HG02981 (cell line): ENCODE data around the gene EIF4A3.
"Not testable (repeated sequence)": the region's sequence is repeated elsewhere in the genome, so short reads cannot be mapped to it uniquely, and the experiment has no call there.

Experiments
- ATAC-seq: cut with Tn5 transposase; IDR thresholded peaks from one replicate; pipeline ENCODE4 v1.9.1; 2021; ENCODE audit warnings: mild to moderate bottlenecking, moderate library complexity; ENCODE audit not compliant: unreplicated experiment

EIF4A3 gene

DNA sequence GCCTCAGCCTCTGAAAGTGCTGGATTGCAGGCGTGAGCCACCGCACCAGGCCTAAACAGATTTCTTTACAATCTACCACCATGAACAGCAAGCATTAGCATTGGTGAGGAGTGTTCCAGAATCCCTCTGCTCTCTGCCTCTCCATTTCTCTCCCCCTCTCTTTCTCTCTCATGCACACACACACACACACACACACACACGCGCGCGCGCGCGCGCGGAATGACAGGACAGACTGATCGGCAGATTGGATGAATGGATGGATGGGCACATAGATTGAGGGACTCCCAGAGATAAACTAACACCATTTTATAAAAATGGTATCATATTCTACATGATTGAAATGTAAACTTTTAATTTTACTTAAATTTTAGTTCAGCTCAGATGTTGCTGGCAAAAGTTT lies 26.2 kb upstream of the EIF4A3 start:
- no peak for ATAC-seq

DNA sequence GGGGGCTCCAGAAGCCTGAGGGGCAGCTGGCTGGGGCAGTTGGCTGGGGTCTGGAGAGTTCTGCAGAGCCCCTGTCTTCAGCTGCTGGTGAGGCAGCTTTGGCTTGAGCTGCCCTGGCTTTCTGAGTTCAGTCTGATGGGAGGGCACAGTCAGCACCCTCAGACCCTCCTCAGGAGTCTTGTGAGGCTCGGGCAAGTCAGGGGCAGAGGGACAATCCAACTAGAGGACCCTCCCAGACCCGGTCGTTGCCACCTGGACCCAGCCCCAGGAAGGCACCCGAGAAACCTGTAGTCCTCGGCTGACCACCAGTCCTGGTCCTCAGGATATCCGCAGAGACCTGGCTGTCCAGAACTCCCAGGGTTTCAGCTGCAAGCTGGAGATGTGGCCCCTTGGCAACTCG lies 24.8 kb upstream of the EIF4A3 start:
- ATAC-seq, result no peak

DNA sequence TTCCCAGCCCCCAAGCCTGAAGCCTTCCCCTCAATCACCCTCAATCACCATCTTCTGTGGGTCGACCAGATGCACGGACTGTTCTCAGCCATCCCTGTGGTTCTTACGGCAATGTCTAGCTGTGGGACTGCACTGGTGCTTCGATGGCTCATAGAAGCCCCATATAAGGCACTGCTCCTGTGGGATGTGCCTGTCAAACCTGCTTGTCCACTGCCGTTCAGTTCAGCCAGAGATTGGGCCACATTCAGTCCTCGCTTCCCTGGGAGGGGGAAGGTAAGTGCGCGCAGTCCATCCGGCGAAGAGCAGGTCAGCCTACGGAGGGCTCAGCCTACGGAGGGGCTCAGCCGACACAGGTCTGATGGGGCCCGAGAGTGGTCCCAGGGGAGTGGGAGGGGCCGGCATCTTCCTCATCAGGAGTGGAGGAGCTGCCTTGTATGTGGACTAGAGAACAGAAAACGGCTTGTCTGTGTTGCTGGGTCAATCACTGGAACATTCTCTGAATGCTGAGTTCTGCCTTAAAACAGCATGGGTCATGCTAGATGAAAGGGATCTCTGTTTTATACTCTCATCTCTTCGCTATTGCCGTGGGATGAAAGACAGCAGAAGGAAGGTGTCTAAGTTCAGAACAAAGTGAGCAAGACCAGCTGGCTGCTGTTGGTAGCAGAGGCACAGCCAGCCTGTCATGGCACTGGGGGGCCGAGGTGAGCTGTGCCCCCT lies 23.0 kb upstream of the EIF4A3 start, which contains the start of gene CARD14:
Gene CARD14 (plus strand): TSS at position 247 of the 717 bp plus-strand sequence. CDS start 11,409 bp downstream, outside the sequence.
- no peak for ATAC-seq

DNA sequence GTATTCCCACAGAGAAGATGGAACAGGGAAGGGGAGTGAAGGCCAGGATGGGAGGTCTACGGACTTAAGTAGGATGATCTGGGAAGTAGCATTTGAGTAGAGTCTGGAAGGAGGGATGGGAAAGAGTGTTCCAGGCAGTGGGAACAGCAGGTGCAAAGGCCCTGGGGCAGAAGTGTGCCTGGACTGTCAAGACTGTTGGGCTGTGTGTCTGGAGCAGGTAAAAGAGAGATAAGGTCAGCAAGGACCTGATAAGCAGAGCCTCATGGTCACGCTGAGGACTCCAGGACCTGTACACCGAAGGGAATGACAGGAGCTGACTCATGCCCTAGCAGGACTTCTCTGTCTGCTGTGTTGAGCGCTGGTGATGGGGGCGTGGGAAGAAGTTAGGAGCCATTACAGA lies 22.2 kb upstream of the EIF4A3 start:
- ATAC-seq, result no peak

DNA sequence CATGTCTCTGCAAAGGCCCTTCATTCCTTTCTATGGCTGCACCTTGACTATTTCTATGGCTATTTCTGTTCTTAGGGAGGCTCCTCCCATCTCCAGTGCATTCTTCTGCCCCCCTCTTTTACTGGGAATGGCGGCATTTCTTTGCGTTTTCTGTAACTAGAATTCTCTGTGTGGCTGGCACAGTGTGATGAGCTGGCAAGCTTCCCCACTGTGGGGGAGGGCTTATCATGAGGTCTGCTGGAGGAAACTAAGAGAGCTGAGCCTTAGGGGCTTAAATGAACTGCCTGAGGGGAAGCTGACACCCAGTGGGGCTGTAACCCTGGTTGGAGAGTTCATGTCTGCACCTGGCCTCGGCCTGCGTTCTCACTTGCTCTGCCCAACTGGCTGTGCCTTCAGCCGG lies 21.4 kb upstream of the EIF4A3 start:
- no peak for ATAC-seq

DNA sequence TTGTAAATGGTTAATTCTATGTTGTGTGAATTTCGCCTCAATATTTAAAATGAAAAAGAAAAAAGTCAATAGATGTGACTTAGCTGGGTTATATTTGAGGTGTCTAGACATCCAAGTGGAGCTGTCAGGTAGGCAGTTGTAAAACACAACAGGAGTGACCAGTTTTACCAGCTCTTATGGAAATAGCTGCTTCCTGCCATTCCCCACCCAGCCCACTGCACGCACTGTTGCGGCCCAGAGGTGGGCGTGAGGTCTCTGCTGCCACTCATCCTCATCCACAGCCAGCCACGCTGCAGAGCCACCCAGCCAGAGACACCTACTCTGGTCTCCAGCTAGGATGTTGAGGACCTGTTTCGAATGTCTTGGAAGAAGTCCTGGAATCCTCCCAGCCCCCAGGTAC lies 19.5 kb upstream of the EIF4A3 start:
- ATAC-seq, result no peak

DNA sequence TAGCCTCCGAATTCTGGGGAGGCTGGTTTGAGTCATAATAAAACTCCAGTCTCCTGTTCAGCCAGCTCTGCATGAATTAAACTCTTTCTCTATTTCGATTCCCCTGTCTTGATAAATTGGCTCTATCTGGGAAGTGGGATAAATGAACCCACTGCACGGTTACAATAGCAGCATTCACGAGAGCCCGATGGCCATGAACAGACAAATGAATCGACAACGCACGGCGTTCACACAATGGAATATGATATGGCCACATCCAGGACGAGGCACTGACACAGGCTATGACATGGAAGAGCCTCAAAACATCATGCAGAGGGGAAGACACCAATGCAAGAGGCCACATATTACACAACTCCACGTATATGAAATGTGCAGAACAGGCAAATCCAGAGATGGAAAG lies 17.3 kb upstream of the EIF4A3 start:
- ATAC-seq, result no peak

DNA sequence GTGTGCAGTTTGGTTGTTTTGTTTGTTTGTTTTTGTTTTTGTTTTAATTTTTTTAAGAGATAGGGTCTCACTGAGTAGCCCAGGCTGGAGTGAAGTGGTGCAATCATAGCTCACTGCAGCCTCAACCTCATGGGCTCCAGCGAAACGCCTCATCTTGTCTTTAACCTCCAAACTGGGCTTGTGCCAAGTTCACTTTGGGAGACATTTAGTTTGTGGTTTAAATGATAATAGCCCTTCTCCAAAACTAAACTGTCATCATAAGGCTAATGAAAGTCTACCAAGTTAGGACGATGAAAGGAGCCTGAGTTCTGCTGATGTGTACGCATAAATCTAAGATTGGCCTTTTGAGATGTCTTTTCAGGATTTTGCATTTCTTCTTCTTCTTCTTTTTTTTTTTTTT lies 16.4 kb upstream of the EIF4A3 start:
- ATAC-seq, result no peak

DNA sequence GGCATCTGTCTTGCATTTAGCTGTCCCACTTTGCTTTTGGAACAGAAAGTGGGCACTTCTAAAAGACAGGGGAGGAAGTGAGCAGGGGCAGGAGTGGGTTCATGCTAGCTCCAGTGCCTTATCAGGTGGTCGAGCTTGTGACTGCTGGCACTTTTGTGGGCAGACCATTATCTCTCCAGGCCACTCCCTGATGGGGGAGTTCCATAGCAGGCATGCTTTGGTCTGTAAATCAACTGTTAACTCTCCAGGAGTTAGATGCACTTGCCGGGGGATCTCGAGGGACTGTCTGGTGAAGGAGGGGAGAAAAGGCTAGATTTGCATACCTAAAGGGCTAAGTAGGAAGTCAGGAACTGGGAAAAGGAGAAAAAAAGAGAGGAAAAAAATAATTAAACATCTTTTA lies 13.6 kb upstream of the EIF4A3 start:
- ATAC-seq, result no peak

DNA sequence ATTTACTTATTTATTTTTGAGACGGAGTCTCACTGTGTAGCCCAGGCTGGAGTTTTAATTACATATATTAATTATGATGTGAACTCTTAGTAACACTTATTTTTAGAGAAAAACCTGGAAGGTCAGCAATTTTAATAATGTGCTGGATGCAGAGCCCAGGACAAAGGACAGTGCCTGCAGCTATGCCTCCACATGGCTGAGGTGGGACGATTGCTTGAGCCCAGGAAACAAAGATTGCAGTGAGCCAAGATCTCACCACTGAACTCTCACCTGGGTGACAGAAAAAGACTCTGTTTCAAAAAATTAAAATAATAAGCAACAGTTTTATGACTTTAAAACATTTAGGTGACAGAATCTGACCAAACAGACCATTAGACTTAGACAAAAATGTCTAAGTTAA lies 11.9 kb upstream of the EIF4A3 start:
- no peak for ATAC-seq

DNA sequence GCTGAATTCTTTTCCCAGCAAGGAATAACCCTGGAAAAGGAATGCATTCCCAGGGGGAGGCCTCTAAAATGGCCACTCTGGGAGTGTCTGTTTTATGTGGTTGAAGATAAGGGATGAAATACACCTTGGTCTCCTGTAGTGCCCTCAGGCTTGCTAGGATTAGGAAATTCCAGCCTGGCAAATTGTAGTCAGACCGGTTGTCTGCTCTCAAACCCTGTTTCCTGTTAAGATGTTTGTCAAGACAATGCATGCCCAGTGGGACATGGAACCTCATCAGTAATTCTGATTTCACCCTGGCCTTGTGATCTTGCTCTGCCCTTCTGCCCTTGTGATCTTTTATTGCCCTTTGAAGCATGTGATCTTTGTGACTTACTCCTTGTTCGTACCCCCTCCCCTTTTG lies 8.7 kb upstream of the EIF4A3 start:
- ATAC-seq, result not testable (repeated sequence)

DNA sequence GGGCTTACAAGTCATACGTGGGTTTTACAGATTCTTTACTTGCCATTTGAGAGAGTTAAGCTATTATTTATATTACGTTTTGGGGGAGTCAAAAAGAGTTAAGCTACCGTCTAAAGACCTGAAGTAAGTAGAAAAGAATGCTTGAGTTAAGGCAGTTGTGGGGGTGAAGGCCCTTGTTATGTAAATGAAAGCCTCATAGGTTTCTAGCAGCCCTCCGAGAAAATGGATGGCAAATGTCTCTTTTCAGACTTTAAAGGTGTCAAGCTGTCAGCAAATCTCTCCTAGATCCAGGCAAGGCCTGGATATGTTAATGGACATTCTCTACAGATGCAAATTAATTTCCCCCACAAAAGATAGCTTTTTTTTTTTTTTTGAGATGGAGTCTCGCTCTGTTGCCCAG lies 7.2 kb upstream of the EIF4A3 start:
- ATAC-seq, result no peak

DNA sequence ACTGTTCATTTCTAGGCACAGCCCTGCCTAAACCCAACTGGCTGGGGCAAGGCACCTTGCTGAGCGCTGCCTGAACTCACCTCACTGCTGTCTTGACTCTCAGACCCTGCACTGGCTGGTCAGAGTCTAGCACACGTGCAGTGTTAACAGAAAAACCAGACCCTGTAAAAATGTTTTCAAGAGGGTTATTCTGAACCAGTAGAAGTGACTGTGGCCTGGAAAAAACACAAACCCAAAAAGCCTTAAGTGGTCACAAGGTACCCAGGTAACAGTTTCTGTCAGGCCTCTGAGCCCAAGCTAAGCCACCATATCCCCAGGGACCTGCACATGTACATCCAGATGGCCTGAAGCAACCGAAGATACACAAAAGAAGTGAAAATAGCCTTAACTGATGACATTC lies 6.1 kb upstream of the EIF4A3 start:
- peak; percentile 80 for ATAC-seq

DNA sequence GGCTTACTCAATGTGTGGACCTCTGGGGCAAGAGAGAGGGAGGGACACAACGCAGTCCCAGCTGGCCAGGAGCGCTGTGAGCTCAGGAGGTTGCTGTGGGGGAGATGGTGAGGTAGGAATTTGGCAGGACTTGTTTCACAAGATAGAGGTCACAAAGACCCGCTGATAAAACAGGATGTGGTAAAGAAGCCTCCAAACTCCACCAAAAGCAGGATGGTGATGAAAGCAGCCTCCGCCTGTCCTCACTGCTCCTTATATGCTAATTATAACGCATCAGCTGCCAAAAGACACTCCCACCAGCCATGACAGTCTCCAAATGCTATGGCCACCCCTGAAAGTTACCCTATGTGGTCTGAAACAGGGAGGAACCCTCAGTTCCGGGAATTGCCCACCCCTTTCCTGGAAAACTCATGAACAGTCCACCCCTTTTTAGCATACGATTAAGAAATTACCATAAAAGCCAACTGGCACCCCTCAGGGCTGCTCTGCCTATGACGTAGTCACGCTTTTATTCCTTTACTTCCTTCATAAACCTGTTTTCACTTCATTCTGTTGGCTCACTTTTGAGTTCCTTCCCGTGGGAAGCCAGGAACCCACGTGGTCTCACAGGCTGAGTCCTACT lies 5.3 kb upstream of the EIF4A3 start:
- ATAC-seq, result no peak

DNA sequence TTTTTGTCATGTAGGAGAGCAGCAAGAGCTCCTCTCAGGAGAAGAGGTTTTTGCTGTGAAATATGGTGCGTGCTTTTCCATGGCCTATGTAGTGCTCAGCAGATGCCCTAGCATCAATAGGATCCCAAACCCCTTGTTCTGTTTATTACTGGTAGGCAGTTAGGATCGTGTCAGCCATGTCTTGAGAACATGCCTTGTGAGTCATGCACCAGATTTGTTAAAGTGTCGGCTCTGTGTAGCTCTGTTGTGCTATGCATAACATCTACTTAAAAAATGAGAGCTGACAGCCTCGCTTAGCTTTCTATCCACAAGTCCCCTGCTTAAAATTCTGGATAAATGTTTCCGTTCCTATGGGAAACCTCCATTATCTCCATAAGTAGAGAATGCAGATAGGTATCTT lies 4.4 kb upstream of the EIF4A3 start:
- no peak for ATAC-seq

DNA sequence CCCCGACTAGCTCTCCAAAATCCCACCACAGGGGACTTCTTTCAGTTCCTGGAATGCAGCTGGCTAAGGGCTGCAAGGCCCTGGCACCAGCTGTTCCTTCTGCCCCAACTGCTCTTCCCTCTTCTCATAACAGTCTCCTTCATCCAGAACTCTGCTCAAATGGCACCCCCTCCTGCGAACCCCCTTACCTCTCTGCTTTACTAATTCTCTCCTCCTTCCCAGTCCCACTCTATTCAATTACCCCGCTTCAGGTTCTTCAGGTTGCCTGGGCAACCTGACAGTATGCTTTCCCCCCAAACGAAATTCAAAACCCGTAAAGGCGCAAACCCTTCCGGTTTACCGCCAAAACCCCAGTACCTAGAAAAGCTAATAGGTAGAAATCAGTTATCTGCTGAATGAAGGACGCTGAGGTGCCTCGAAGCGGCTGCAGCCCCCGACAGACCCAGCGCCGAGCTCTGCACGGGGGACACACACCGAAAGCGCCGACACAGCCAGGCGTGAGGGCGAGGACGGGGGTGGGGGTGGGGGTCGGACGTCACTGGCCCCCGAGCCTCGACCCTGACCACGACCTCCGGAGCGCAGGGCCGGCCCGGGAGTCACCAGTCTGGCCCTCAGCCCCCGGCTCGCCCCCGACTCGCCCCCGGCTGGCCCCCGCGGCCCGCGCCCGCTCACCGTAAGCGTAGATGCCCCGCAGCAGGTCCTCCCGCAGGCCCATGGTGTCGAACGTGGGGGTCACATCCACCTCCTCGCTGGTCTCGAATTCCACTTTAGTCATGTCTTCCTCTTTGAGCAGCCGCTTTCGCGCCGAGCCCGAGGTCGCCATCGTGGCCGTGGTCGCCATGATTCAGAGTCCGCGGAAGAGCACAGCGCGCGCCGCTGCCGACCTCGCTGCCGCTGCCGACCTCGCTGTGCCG lies 550 bp downstream of the EIF4A3 start:
- peak; percentile 16 for ATAC-seq

DNA sequence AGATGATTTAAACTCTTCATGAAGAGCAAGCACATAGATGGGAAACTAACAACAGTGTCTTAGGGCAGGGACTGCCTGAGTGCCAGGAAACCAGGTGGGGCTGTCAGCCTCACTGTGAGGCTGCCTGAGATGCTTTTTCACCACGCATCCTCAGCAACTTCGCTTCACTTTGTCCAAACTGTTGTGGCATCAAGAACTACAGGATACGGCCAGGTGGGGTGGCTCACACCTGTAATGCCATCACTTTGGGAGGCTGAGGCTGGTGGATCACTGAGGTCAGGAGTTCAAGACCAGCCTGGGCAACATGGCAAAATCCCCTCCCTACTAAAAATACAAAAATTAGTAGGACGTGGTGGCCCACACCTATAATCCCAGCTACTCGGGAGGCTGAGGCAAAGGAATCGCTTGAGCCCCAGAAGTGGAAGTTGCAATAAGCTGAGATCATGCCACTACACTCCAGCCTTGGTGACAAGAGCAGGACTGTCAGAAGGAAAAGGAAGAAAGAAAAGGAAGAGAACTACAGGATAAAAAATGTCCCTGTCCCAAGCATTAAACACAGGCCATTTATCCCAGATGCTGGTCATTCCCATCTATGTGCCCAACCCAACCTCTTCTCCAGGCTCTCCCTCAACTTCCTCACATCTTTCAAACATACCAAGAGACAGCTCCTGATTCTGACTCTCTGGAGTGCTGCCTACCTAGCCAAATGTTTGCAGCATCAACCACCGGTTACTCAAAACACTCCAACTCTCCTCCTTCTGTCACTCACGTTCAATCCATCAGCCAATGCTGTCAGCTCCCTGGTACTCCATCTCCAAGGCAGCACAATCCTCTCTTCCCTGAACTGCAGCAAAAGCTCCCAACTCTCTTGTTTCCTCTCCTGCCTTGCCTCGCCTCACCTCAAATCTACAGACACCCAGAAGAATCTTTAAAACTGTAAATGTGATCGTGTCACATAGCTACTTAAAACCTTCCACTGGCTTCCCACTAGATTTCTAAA lies 1.6 kb downstream of the EIF4A3 start:
- no peak for ATAC-seq

DNA sequence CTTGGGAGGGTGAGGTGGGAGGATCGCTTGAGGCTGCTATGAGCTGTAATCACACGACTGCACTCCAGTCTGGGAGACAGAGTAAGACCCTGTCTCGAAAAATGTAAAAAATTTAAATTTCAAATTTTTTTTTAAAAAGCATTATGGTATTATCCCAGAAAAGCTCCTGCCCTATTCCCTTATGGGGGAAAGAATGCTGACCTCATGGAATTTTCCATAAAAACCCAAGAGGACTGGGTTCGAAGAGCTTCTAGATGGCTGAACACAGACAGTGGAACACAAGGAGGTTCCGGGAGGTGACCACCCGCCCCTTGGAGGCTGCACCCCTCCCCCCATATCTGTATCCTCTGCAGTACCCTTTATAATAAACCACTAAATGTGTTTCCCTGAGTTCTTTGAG lies 4.0 kb downstream of the EIF4A3 start:
- ATAC-seq, result no peak

DNA sequence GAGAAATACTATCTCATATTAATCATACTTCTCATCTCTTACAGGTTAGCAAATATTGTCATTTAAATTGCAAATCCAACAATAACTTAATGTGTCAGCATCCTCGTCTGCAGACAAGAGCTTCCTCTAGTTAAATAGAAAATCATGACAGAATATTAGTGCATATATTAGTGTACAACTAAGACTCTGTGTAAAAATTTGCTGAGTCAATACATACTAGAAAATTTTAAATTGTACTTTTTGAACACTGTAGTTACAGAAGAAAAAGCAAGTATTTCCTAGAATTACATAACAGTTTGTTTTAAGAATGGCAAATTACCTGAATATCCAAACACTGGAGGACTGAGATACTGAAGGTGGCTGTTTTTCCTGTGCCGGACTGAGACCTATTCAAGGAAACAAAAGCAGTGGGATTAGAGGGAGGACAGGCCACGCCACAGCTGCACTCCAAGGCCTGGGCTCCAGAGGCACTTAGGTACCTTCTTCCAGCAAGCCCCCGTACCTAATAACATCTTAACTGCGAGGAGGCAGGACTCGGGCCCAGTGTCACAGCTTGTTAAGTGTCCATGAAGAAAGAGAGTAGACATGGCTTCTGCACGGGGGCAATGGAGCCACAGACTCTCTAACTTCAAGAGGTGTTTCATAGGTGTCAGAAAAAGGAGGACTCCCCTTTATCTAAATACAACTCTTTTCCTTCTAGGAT lies 5.3 kb downstream of the EIF4A3 start:
- no peak for ATAC-seq

DNA sequence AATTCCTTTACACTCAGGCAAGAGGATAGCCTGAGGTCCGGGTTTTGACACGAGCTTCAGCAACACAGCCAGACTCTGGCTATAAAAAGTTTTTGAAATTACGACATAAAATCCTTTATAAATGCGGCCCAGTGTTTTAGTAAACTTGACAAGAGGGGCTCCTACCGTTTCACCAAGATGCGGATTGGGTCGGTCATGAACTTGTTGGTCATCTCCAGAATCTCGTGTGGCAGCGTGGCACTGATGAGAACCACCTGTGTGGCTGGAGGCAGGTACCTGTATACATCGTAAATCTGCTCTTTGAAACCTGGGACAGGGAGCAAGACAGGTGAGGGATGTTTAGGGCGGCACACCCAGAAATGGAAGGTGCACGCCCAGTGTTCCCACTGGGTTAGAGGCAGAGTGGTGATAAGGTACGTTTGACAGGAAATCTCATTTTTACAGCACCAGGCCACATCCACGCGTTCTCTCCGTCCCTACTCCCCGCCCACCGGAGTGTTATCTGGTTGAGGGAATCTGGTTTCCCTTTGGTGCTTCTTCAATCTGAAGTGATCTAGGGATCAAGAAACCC lies 8.0 kb downstream of the EIF4A3 start:
- no peak for ATAC-seq
